Skeletal muscle cell (primary cell): Measurements from ENCODE around the gene DPEP2NB.
A peak's percentile ranks its signal among the peaks of the same experiment; 100 is the strongest.
"Not testable (repeated sequence)": the region's sequence is repeated elsewhere in the genome, so short reads cannot be mapped to it uniquely, and the experiment has no call there.

Experiments
- DNase-seq: peaks from one replicate; pipeline ENCODE4 v3.0.0-alpha.2; 2010; ENCODE audit warnings: low read depth
- H3K4me3 ChIP-seq: 2 replicates; pipeline ENCODE4 v1.5.1; 2011; ENCODE audit warnings: low read depth, mild to moderate bottlenecking, control low read depth, low read length, moderate library complexity

Gene DPEP2NB

DNA sequence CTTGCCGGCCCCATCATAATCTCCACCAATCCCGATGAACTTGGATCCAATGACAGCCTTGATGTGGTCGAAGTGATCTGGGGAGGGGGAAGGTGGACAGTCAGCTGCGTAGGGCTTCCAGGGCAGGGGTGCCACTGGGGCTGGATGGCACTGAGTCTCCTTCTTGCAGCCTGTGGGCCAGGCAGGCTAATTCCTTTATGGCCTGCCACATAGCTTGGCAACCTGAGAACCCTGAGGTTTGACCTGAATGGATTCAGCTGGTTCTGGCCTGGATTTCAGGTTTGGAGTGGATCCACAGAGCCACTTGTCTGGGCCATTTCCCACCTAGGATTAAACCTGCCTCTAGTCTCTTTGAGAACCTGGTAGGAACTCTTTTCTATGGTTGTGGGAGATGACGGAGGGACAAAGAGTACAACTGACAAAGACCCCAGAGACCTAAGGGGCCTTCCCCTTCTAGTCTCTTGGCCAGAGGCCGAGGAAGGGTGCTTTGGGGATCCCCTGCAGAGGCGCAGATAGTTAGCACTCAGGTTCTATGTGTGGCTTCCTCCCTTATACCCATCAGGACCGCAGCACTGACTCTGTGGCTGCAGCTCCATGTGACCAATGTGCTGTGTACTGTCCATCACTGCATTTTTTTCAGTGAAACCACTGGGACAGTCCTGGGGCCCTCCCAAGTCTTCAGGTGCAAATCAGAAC is 26.2 kb downstream of the DPEP2NB start:
- DNase-seq = no peak
- H3K4me3 ChIP-seq = no peak overlapping the region

DNA sequence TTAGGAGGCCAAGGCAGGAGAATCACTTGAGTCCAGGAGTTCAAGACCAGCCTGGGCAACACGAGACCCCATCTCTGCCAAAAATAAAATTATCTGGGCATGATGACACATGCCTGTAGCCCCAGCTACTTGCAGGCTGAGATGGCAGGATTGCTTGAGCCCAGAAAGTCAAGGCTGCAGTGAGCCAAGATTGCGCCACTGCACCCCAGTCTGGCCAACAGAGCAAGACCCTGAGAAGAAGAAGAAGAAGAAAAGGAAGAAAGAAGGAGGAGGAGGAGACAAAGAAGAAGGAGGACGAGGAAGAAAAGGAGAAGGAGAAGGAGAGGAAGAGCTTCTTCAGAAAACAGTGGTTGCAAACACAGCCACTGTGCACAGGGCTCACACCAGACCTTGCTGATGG is 27.0 kb downstream of the DPEP2NB start:
- DNase-seq = no peak
- no peak overlapping the region for H3K4me3 ChIP-seq

DNA sequence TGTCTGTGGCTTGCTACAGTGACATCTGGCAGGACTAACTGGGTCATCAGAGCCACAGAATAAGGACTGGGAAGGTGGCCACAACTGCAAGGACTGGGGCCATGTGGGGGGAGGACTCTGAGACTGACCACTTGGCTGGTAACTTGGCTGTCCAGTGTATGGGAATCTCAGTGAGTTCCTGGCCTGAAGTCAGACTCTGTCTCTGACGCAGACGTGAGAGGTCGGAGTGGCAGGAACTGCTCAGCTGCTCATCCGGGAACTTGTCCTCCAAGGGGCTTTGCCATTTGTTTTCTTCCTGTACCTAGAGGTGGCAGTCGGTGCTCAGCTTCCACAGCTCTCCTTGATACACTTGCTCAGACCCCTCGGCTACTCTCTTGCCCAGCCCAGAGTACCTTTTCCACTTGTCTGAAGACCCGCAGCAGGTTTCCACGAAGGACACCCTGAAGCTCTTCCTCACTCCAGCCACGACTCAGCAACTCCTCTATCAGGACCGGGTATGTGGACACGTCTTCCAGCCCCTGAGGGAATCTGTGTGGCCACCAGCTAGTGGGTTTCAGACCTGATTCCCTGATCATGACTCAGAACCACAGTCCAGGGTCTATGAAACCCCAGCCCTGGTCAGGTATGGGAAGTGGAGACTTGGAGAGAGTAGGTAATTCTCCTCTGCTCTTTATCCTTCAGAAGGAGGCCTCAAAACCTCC is 28.1 kb downstream of the DPEP2NB start:
- no peak overlapping the region for H3K4me3 ChIP-seq
- no peak for DNase-seq

DNA sequence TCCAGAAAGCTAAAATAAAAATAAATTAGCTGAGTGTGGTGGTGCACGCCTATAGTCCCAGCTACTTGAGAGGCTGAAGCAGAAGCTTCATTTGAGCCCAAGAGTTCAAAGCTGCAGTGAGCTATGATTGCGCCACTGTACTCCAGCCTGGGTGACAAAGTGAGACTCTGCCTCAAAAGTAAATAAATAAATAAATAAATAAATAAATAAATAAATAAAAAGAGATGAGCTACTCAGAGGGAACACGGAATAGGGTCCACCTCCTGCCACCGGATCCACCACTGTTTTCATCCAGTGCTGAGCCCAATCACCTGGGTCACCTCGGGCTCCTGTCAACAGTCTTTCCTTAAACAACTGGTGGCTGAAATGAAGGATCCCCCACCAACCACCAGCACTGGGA is 28.8 kb downstream of the DPEP2NB start:
- no peak overlapping the region for H3K4me3 ChIP-seq
- no peak for DNase-seq

DNA sequence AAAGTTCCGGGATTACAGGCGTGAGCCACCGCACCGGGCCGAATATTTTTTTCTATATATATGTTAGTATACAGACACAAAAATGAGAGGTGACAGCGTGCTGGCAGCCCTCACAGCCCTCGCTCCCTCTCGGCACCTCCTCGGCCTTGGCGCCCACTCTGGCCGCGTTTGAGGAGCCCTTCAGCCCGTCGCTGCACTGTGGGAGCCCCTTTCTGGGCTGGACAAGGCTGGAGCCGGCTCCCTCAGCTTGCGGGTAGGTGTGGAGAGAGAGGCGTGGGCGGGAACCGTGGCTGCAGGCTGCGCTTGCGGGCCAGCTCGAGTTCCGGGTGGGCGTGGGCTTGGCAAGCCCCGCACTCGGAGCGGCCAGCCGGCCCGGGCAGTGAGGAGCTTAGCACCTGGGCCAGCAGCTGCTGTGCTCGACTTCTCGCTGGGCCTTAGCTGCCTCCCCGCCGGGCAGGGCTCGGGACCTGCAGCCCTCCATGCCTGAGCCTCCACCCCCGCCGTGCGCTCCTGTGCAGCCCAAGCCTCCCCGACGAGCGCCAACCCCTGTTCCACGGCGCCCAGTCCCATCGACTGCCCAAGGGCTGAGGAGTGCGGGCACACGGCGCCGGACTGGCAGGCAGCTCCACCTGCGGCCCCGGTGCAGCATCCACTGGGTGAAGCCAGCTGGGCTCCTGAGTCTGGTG is 33.6 kb downstream of the DPEP2NB start:
- no peak overlapping the region for H3K4me3 ChIP-seq
- DNase-seq = no peak

DNA sequence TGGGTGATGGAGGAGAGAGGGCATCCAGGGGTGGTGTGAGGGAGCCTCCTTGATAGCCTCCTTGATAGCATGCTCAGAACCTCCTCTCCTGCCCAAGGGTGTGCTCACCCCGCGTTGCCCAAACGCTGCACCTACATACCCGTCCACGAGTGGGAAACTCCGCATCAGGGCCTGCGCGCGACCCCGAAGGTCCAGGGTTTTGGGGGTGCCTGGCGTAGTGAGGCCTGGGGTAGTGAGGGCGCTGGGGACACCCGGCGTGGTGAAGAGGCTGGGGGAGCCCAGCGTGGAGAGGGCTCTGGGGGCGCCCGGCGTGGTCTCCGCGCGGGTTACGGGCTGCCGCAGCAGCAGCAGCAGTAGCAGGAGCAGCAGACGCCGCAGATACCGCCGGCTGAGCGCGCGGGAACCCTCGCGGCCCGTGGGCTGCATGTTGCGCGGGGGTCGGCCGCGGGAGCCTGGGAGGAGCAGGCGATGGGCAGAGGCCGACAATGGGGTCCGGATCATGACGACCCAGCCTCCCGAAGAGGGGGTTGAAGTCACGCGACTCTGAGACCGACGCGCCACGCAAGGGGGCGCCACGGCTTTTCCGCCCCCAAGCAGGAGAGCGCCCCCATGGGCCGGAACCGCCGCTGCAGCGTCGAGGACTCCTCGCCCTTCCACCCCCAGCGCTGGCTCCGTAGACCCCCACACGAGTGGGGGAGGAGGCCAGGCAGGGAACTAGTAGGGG is 35.6 kb downstream of the DPEP2NB start, which contains the start of gene DPEP3:
Gene DPEP3 (minus strand): TSS at position 545 of the 724 bp plus-strand sequence. CDS start 119 bp downstream, at position 426.
- DNase-seq = no peak
- H3K4me3 ChIP-seq = no peak within 1 kb of the TSS

DNA sequence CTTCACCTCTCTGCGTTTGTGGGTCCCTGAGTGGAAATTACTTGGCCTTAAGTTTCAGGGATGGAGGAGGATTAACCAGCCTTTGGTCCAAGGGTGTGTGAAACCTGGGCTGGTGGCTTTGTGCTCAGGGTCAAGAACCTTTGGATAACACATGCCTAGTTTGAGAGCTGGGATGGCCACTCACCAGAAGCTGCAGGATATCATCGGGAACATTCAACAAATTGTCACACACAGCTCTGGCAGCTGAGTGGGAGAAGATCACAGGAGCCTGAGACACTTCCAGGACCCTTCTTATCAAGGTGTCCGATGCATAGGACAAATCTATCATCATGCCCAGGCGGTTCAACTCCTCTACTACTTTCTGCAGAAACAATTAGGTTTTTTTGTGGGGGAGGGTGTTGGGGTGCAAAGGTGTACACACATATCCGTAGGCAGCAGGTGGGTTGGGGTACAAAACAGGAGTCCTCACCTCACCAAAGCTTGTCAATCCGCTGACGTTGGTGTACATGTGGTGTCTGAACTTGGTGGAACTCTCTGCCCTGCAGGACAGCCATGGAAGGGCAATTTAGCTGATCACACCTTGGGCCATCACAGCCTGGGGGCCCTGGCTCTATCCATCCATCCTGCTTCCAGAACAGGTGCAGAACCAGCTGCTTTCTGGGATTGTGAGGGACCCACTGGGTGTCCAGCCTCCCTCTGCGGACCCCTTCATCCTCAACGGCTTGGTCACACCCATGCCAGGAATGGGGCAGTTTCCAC is 38.1 kb downstream of the DPEP2NB start:
- DNase-seq = no peak
- no peak overlapping the region for H3K4me3 ChIP-seq

DNA sequence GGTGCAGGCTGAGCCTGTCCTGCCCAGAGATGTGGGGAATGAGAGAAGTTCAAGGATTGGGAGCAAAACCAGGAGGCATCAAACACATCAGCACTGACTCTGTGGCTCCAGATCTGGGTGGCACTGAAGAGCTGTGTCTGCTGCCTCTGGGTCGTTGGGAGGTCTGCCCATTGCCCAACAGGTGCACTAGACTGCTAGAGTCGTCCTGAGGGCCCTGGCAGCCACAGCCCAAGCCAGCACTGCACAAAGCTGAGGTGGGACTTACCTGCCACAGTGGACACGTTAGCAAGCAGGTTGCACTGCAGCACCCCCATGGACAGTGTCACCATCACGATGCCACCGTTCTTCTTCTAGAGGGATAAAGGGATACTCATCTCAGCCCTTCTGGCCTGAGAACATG is 38.7 kb downstream of the DPEP2NB start:
- H3K4me3 ChIP-seq = no peak overlapping the region
- DNase-seq = no peak

DNA sequence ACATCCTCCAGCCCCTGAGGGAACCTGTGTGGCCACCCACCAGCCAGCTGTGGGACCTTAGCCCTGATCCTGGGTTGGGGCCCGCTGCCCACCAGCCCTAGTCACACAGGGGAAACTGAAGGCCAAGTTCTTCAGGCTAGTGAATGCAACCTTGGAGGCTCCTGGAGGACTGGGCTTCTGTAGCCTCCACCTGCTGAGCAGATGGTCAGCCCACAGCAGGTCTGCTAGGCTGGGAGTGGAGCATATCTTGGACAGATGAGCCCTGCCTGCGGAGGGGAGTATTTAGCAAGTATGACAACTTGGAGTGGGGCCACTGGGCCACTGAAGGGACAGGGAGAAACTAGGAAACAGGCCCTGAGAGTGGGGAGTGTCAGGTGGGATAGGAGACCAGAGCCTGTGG is 39.5 kb downstream of the DPEP2NB start:
- no peak for DNase-seq
- H3K4me3 ChIP-seq = no peak overlapping the region

DNA sequence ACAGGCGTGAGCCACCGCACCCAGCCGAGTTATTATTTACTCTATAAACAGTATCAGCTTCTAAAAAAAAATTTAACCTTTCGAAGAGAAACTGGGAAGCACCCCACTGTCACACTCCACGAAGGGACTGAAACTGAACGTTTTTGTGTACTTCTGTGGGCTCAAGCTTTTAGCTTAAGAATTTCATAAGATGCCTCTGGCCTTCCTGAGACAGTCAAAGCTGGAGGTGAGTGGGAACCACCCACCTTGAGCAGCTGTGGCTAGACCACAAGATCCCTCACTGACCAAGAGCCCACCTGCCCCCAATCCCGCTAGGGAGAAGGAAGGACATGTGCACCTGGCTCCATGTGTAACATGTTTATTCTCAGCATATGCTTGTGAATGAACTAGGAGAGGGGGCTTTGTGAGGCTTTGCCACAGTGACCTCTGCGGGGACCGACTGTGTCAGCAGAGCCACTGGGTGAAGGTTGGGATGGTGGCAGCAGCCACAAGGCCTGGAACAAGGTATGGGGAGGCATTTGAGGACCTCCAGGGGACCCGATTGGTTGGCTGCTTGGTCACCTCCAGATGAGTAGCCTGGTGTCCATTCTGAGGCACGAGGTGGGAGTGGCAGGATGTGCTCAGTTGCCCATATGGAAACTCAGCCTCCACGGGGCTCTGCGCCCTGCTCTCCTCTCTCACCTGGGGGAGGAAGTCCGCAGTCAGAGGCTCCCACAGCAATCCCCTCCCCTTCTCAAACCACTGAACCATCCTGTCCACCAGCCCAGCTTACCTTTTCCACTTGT is 40.2 kb downstream of the DPEP2NB start:
- DNase-seq = no peak
- H3K4me3 ChIP-seq = no peak overlapping the region

DNA sequence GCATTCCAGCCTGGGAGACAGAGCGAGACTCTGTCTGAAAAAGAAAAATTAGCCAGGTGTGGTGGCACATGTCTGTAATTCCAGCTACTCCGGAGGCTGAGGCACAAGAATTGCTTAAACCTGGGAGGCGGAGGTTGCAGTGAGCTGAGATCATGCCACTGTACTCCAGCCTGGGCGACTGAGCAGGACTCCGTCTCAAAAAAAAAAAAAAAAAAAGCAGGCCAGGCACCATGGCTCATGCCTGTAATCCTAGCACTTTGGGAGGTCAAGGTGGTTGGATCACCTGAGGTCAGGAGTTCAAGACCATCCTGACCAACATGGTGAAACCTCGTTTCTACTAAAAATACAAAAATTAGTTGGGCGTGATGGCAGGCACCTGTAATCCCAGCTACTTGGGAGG is 43.4 kb downstream of the DPEP2NB start:
- not testable (repeated sequence) for H3K4me3 ChIP-seq, DNase-seq

DNA sequence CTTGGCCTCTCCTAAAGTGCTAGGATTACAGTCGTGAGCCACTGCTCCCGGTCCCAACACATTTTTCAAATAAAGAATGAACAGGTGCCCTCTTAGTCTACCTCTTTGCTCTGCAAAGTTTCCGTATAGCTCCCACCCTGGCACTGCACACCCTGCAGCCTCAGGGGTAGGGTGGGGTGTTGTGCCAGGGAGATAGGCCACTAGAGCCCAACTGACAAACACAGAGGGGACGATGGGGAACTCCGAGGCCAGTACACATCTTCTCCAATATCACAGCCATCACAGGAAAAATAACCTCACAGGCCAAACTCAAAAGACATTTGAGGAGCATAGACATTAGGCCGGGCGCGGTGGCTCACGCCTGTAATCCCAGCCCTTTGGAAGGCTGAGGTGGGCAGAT is 44.6 kb downstream of the DPEP2NB start:
- no peak overlapping the region for H3K4me3 ChIP-seq
- no peak for DNase-seq

DNA sequence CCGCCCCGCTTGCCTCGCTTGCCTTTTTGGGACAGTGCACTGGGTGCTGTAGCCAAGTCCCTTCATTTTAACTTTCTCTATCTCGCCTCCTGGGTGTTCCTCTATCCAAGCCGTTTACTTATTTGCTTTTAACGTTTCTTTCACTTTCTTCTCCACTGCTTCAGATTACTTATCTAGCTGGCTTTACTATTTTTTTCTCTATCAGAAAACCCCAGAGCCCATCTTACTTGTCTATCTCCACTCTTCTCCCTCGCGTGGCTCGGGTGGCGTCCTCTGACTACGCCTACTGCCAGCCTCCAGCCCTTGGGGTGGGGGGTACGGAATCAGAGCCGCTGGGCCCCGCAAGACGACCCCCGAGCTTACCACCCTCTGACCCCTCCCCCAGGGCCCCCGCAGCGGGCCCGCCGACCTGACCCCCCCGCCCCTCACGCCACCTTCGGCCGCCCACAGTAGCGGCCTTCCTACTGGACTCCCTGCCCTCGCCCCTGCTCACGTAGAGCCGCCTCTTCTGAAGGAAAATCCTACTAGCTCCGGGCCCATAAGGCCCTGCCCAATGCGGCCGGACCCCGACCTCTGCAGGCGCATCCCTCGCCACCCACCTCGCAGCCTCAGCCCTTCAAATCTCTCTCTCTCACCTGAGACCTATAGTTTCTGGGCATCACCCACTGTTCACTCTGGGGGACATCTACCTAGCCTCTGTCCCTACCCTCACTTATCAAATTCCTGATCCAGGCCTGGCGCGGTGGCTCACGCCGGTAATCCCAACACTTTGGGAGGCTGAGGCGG is 46.3 kb downstream of the DPEP2NB start:
- H3K4me3 ChIP-seq = peak overlapping the region; percentile 67
- no peak for DNase-seq

DNA sequence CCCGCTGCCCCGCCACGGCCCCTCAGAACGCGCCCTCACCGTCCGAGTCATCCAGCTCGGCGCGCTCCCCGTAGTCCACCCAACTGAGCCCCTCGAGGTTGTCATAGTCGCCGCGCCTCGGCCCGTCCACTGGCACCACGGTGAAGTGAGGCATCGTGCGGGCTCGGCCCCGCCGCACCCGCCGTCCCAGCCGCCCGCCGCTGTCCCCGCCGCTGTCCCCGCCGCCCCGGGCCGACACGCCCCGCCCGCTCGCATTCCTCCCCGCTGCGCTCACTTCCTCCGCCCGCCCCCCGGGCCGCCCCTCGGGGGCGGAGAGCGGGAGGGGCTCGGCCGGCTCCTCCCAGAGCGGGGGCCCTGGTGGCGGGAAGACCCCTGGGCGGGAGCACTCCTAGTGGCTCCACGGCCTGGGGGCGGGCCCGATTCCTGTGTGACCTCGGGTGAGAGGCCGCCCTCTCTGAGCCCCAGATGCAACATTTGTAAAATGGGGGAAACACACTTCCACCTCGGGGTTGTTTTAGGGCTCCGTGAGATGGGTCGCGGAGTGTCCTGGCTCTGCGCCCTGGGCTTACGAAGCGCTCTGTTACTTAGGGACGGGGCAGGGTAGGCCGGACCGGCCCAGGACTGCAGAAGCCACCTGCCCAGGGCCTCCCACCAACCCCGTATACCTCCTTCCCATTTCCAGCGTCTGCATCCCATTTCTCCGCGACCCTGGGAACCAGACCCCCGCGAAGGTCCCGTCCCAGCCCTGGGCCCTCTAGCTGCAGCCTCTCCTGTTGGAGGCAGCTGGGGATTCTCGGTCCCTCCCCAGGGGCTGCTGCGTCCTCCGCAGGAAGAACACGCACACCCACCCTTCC is 47.1 kb downstream of the DPEP2NB start, which contains the start of gene SLC12A4:
Gene SLC12A4 (minus strand): TSS at position 238 of the 854 bp plus-strand sequence. CDS start 84 bp downstream, at position 154.
- peak within 1 kb of the TSS; percentile 67 for H3K4me3 ChIP-seq
- DNase-seq = peak; percentile 40

DNA sequence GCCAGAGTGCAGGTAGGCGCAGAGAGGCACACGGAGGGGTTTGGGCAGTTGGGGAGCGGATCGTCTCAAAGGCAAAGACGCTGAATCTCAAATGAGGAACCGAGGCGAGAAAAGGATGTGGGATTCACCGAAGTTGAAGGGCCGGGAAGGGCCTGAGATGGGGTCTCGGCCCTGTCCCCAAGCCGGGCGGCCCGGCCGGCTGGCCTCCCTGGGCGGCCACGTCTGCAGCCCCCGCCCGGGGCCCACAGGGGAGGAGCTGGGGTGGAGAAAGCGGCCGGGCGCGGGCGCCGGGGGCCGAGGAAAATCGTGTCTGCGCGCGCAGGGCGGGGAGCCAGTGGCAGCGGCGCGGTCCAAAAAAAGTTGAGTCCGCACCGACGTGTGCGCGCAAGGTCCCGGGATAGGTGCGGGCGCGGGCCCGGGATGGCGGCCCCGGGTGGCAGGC is 47.7 kb downstream of the DPEP2NB start:
- peak overlapping the region; percentile 67 for H3K4me3 ChIP-seq
- no peak for DNase-seq

DNA sequence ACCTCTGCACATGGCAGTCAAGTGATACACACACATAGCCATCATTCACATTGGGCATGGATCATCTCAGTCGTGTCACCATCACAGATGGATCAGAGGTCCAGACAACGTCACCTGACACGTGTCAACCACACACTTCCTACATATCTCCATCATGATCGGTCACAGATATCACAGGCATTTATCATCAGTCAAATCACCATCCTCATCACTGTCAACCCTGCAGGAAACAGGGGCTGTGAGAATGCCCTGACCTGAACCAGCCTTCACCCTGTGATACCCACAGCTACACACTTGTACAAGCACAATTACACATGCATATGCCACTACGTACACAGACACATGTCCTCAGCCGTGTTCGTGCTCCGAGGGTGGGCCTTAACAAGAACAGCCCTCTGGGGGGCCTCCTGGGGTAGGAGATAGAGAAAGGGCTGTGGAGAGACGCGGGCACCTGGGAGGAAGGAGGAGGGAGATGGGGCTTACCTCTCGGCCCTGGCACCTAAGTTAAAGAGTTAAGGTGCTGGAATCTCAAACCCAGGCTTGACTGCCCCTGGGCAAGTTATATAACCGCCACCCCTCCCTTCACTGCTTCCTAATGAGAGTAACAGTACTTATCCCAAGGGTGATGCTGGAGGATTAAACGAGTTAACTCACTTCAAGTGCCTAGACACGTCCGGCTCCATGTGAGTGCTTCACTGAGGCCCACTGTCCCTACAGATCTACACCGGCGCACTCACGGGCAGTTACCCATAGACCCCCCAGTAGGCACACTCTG is 48.3 kb downstream of the DPEP2NB start:
- peak overlapping the region; percentile 67 for H3K4me3 ChIP-seq
- DNase-seq = no peak
